ENCODE data around the gene CHTF8.

The CHTF8 gene

GRCh38 chr16:69111876-69112230, 20.5 kb downstream of the CHTF8 start:
- TF ChIP-seq, protein P1, sequence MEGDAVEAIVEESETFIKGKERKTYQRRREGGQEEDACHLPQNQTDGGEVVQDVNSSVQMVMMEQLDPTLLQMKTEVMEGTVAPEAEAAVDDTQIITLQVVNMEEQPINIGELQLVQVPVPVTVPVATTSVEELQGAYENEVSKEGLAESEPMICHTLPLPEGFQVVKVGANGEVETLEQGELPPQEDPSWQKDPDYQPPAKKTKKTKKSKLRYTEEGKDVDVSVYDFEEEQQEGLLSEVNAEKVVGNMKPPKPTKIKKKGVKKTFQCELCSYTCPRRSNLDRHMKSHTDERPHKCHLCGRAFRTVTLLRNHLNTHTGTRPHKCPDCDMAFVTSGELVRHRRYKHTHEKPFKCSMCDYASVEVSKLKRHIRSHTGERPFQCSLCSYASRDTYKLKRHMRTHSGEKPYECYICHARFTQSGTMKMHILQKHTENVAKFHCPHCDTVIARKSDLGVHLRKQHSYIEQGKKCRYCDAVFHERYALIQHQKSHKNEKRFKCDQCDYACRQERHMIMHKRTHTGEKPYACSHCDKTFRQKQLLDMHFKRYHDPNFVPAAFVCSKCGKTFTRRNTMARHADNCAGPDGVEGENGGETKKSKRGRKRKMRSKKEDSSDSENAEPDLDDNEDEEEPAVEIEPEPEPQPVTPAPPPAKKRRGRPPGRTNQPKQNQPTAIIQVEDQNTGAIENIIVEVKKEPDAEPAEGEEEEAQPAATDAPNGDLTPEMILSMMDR (IDR thresholded peaks at IDR 0.05; ENCODE audit: control insufficient read depth, extremely low read depth, insufficient read depth) = no peak
- DNase-seq (ENCODE audit: low read depth) = no peak

DNA sequence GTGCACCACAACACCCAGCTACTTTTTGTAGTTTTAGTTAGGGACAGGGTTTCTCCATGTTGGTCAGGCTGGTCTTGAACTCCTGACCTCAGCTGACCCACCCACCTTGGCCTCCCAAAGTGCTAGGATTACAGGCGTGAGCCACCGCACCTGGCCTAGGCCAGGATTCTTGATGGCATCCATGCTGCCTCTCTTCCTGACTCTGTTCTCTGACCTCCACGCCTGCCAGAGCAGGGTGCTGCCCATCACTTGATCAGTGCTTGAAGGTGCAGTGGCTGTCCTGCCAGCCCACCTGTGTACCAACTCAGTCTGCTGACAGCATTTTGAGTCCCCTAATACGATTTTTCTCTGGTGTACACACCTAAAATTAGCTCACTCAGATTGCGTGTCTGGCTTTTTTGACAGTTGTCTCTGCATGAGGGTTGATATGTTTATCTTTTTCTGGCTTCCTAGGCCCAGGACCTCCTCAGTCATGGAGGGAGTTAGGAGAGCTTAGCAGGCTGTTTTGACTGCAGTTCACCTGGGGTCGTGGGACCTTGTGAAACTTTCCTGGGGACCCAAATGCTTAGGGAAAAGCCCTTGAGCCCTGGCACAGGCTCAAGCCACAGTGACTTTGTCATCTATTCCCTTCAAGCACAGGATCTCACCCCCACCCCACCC, 21.0 kb downstream of the CHTF8 start:
- TF ChIP-seq, protein P1 (IDR thresholded peaks at IDR 0.05; ENCODE audit: control insufficient read depth, extremely low read depth, insufficient read depth) = no peak
- no peak for DNase-seq (ENCODE audit: low read depth)

More at GRCh38 chr16:69111876-69112230, 20.5 kb downstream of the CHTF8 start:
- H3K4me3 ChIP-seq (ENCODE audit: low read depth, low read length) = no peak overlapping the region

DNA sequence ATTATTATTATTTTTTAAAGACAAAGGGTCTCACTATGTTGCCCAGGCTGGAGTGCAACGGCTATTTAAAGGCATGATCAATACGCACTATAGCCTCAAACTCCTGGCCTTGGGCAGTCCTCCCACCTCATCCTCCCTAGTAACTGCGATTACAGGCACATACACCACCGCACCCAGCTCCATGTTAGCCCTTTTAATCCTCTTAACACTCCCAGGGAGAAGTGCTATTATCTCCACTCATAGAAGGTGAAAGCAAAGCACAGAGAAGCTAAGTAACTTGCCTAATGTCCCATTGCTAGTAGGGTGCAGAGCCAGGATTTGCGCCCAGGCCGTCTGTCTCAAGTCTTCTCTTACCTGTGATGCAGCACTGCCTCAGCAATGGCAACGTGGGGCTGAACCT, 22.0 kb downstream of the CHTF8 start:
- TF ChIP-seq, protein P1 (IDR thresholded peaks at IDR 0.05; ENCODE audit: control insufficient read depth, extremely low read depth, insufficient read depth) = no peak
- no peak for DNase-seq (ENCODE audit: low read depth)
- H3K4me3 ChIP-seq (ENCODE audit: low read depth, low read length) = no peak overlapping the region

More for the DNA sequence above, 21.0 kb downstream of the CHTF8 start:
- H3K4me3 ChIP-seq (ENCODE audit: low read depth, low read length) = no peak overlapping the region

GRCh38 chr16:69109486-69110270, 22.7 kb downstream of the CHTF8 start:
- TF ChIP-seq, protein P1 (IDR thresholded peaks at IDR 0.05; ENCODE audit: control insufficient read depth, extremely low read depth, insufficient read depth) = no peak
- DNase-seq (ENCODE audit: low read depth) = no peak
- no peak overlapping the region for H3K4me3 ChIP-seq (ENCODE audit: low read depth, low read length)

DNA sequence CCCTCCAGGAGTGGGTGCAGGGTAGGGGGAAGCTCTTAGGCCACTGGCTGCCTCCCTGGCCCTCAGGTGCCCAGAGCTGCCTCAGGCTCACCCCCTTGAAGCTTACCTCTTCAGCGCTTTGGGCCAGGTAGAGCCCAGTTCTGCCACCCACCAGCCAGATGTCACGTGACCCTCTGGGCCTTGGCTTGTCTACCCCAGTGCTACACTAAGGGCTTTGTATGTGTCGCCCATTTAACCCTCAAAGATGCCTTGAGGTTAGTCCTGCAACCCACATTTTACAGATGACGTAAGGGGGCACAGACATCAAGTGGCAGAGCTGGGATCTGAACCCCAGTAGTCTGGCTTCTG, 23.5 kb downstream of the CHTF8 start:
- TF ChIP-seq, protein P1 (IDR thresholded peaks at IDR 0.05; ENCODE audit: control insufficient read depth, extremely low read depth, insufficient read depth) = no peak
- H3K4me3 ChIP-seq (ENCODE audit: low read depth, low read length) = no peak overlapping the region
- no peak for DNase-seq (ENCODE audit: low read depth)

- no peak overlapping the region for H3K4me3 ChIP-seq (ENCODE audit: low read depth, low read length)
- TF ChIP-seq, protein P1 (IDR thresholded peaks at IDR 0.05; ENCODE audit: control insufficient read depth, extremely low read depth, insufficient read depth) = no peak
- DNase-seq (ENCODE audit: low read depth) = no peak
Observed at GRCh38 chr16:69108064-69108904, 24.1 kb downstream of the CHTF8 start.
